Activated naive CD4-positive, alpha-beta T cell treated with anti-CD3 and anti-CD28 coated beads, Interleukin-2, amount 50 U/mL, for 24 hours (primary cell): ENCODE measurements around the gene HSPA6.
"Not testable (repeated sequence)": the region's sequence is repeated elsewhere in the genome, so short reads cannot be mapped to it uniquely, and the experiment has no call there.

Experiments
- H3K27ac Mint-ChIP-seq: one replicate; pipeline ENCODE4 v1.8.0; 2021; ENCODE audit warnings: mild to moderate bottlenecking, mixed read lengths
- H3K27me3 Mint-ChIP-seq: one replicate; pipeline ENCODE4 v1.8.0; 2021; ENCODE audit warnings: mixed read lengths
- H3K36me3 Mint-ChIP-seq: one replicate; pipeline ENCODE4 v1.8.0; 2021; ENCODE audit warnings: mixed read lengths
- H3K4me1 Mint-ChIP-seq: one replicate; pipeline ENCODE4 v1.8.0; 2021; ENCODE audit warnings: mixed read lengths
- H3K4me3 Mint-ChIP-seq: one replicate; pipeline ENCODE4 v1.8.0; 2021; ENCODE audit warnings: mild to moderate bottlenecking, mixed read lengths
- H3K9me3 Mint-ChIP-seq: one replicate; pipeline ENCODE4 v1.8.0; 2021; ENCODE audit warnings: mixed read lengths

HSPA6 gene

GRCh38 chr1:161523041-161523816, 1.1 kb upstream of the HSPA6 start:
- not testable (repeated sequence) for H3K4me1 Mint-ChIP-seq, H3K9me3 Mint-ChIP-seq, H3K27me3 Mint-ChIP-seq, H3K36me3 Mint-ChIP-seq
- peak overlapping the region; percentile 84 for H3K4me3 Mint-ChIP-seq
- H3K27ac Mint-ChIP-seq, result peak overlapping the region; percentile 99

- H3K36me3 Mint-ChIP-seq, H3K27ac Mint-ChIP-seq, H3K27me3 Mint-ChIP-seq, H3K9me3 Mint-ChIP-seq, H3K4me1 Mint-ChIP-seq: not testable (repeated sequence)
- H3K4me3 Mint-ChIP-seq, result peak overlapping the region; percentile 82
Observed at GRCh38 chr1:161524742-161525291, 477 bp downstream of the HSPA6 start.

GRCh38 chr1:161525321-161525720, 981 bp downstream of the HSPA6 start:
- H3K4me1 Mint-ChIP-seq, H3K36me3 Mint-ChIP-seq, H3K27ac Mint-ChIP-seq, H3K9me3 Mint-ChIP-seq, H3K27me3 Mint-ChIP-seq: not testable (repeated sequence)
- H3K4me3 Mint-ChIP-seq, result peak overlapping the region; percentile 82

- H3K4me1 Mint-ChIP-seq, H3K36me3 Mint-ChIP-seq, H3K9me3 Mint-ChIP-seq, H3K27ac Mint-ChIP-seq, H3K4me3 Mint-ChIP-seq, H3K27me3 Mint-ChIP-seq: not testable (repeated sequence)
Observed at GRCh38 chr1:161525918-161526317, 1.6 kb downstream of the HSPA6 start.

- H3K27me3 Mint-ChIP-seq, H3K9me3 Mint-ChIP-seq, H3K4me3 Mint-ChIP-seq, H3K4me1 Mint-ChIP-seq, H3K36me3 Mint-ChIP-seq, H3K27ac Mint-ChIP-seq: not testable (repeated sequence)
Observed at GRCh38 chr1:161528550-161528949, 4.2 kb downstream of the HSPA6 start.

- H3K4me3 Mint-ChIP-seq, result peak overlapping the region; percentile 93
- H3K4me1 Mint-ChIP-seq, H3K36me3 Mint-ChIP-seq, H3K27me3 Mint-ChIP-seq, H3K9me3 Mint-ChIP-seq: not testable (repeated sequence)
- peak overlapping the region; percentile 99 for H3K27ac Mint-ChIP-seq
Observed at GRCh38 chr1:161529463-161530104, 5.2 kb downstream of the HSPA6 start.

- not testable (repeated sequence) for H3K36me3 Mint-ChIP-seq, H3K27me3 Mint-ChIP-seq, H3K4me1 Mint-ChIP-seq, H3K9me3 Mint-ChIP-seq
- peak overlapping the region; percentile 93 for H3K4me3 Mint-ChIP-seq
- H3K27ac Mint-ChIP-seq, result peak overlapping the region; percentile 99
Observed at GRCh38 chr1:161530158-161530557, 5.8 kb downstream of the HSPA6 start.

- H3K27ac Mint-ChIP-seq, result peak overlapping the region; percentile 99
- not testable (repeated sequence) for H3K9me3 Mint-ChIP-seq, H3K4me1 Mint-ChIP-seq, H3K36me3 Mint-ChIP-seq, H3K27me3 Mint-ChIP-seq
- H3K4me3 Mint-ChIP-seq, result peak overlapping the region; percentile 93
Observed at GRCh38 chr1:161530671-161531641, 6.6 kb downstream of the HSPA6 start.

- Mint-ChIP-seq H3K9me3 (no peaks in the 10 kb centered on the region), H3K4me1 (peaks cover 4% of the 10 kb centered on the region), H3K36me3 (no peaks in the 10 kb centered on the region), H3K27ac (peak overlapping the region; percentile 55), H3K4me3 (peak overlapping the region; percentile 47), H3K27me3 (no peaks in the 10 kb centered on the region)
Observed at GRCh38 chr1:161531986-161532643, 7.8 kb downstream of the HSPA6 start.

- not testable (repeated sequence) for H3K4me3 Mint-ChIP-seq, H3K27ac Mint-ChIP-seq, H3K9me3 Mint-ChIP-seq, H3K36me3 Mint-ChIP-seq, H3K27me3 Mint-ChIP-seq, H3K4me1 Mint-ChIP-seq
Observed at GRCh38 chr1:161532644-161533567, 8.6 kb downstream of the HSPA6 start.

- H3K36me3 Mint-ChIP-seq, H3K4me3 Mint-ChIP-seq, H3K27me3 Mint-ChIP-seq, H3K9me3 Mint-ChIP-seq: not testable (repeated sequence)
- Mint-ChIP-seq H3K27ac (peak overlapping the region; percentile 8), H3K4me1 (peaks cover 25% of the 10 kb centered on the region)
Observed at GRCh38 chr1:161537068-161537669, 12.8 kb downstream of the HSPA6 start.

- H3K27me3 Mint-ChIP-seq, H3K9me3 Mint-ChIP-seq, H3K36me3 Mint-ChIP-seq, H3K27ac Mint-ChIP-seq: not testable (repeated sequence)
- H3K4me1 Mint-ChIP-seq, result peaks cover 36% of the 10 kb centered on the region
- peak overlapping the region; percentile 94 for H3K4me3 Mint-ChIP-seq
Observed at GRCh38 chr1:161538925-161539479, 14.7 kb downstream of the HSPA6 start.

GRCh38 chr1:161539731-161540569, 15.6 kb downstream of the HSPA6 start:
- H3K4me1 Mint-ChIP-seq, result peaks cover 39% of the 10 kb centered on the region
- not testable (repeated sequence) for H3K27me3 Mint-ChIP-seq

More at GRCh38 chr1:161539731-161540569, 15.6 kb downstream of the HSPA6 start:
- H3K9me3 Mint-ChIP-seq, H3K36me3 Mint-ChIP-seq: not testable (repeated sequence)
- H3K27ac Mint-ChIP-seq, result peak overlapping the region; percentile 99
- H3K4me3 Mint-ChIP-seq, result peak overlapping the region; percentile 94
